Measurements from ENCODE around the gene STAB2. TPM values are rescaled to one million over a fixed set of nuclear protein-coding genes. Genes with fewer than 3 reads are reported as not detected.
A peak's percentile ranks its signal among the peaks of the same experiment; 100 is the strongest.

Gene STAB2
- polyA plus RNA-seq, 1 donor, result 6.6 TPM

- DNase-seq, result no peak
- WGBS (ENCODE audit: insufficient coverage, low lambda C conversion rate), result 73% methylated on average over 2 of the region's 4 CpGs
- H3K27ac ChIP-seq (ENCODE audit: low read length), result no peak overlapping the region
- no peaks in the 10 kb centered on the region for H3K4me1 ChIP-seq (ENCODE audit: control insufficient read depth, insufficient read depth, low read length)
- H3K9me3 ChIP-seq (ENCODE audit: control insufficient read depth, low read depth, low read length), result no peaks in the 10 kb centered on the region
- peaks cover 16% of the 10 kb centered on the region for H3K36me3 ChIP-seq (ENCODE audit: control insufficient read depth, insufficient read depth, low read length)
- H3K27me3 ChIP-seq (ENCODE audit: control insufficient read depth, insufficient read depth, low read length), result no peaks in the 10 kb centered on the region
- H3K4me3 ChIP-seq (ENCODE audit: low read length), result no peak overlapping the region
Measured at GRCh38 chr12:103773109-103773910, 186.2 kb downstream of the STAB2 start.

DNA sequence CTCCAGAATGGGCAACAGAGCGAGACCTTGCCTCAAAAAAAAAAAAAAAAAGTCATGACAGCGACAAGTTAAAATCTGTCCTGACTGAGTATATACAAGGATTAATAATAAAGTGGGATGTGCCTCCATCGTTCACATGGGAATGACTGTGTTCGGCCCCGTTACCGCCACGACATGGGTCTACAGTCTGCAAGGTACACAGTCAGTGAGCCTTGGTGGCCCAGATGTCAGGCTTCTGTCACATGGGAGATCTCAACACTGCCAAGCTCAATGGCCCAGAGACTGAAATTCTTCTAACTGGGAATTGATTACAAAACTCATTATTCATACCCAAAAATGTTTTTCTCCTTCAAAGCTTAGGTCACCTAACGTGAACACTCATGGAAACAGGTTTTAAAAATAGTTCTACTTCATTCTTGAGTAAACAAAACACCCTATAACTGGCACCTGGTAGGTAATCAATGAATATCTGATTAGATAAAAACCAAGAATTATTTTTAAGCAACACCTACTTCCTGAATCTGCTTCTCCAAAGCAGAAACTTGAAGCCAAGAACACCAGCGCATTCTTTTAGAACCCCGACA is 188.0 kb downstream of the STAB2 start:
- DNase-seq, result no peak
- H3K27ac ChIP-seq (ENCODE audit: low read length), result no peak overlapping the region
- H3K4me1 ChIP-seq (ENCODE audit: control insufficient read depth, insufficient read depth, low read length), result no peaks in the 10 kb centered on the region
- H3K27me3 ChIP-seq (ENCODE audit: control insufficient read depth, insufficient read depth, low read length), result no peaks in the 10 kb centered on the region
- H3K4me3 ChIP-seq (ENCODE audit: low read length), result no peak overlapping the region
- 70% methylated on average over 2 of the region's 10 CpGs for WGBS (ENCODE audit: insufficient coverage, low lambda C conversion rate)
- H3K36me3 ChIP-seq (ENCODE audit: control insufficient read depth, insufficient read depth, low read length), result peaks cover 29% of the 10 kb centered on the region
- H3K9me3 ChIP-seq (ENCODE audit: control insufficient read depth, low read depth, low read length), result no peaks in the 10 kb centered on the region

- Histone ChIP-seq H3K4me1 (ENCODE audit: control insufficient read depth, insufficient read depth, low read length) (no peaks in the 10 kb centered on the region), H3K27me3 (ENCODE audit: control insufficient read depth, insufficient read depth, low read length) (no peaks in the 10 kb centered on the region), H3K36me3 (ENCODE audit: control insufficient read depth, insufficient read depth, low read length) (peaks cover 41% of the 10 kb centered on the region), H3K27ac (ENCODE audit: low read length) (no peak overlapping the region), H3K9me3 (ENCODE audit: control insufficient read depth, low read depth, low read length) (no peaks in the 10 kb centered on the region), H3K4me3 (ENCODE audit: low read length) (no peak overlapping the region)
- no peak for DNase-seq
- WGBS (ENCODE audit: insufficient coverage, low lambda C conversion rate), result no CpG with 5 or more reads among the region's 6 CpGs
Measured at GRCh38 chr12:103778781-103779180, 191.7 kb downstream of the STAB2 start.

- H3K27me3 ChIP-seq (ENCODE audit: control insufficient read depth, insufficient read depth, low read length), result no peaks in the 10 kb centered on the region
- no CpG with 5 or more reads among the region's 7 CpGs for WGBS (ENCODE audit: insufficient coverage, low lambda C conversion rate)
- H3K4me3 ChIP-seq (ENCODE audit: low read length), result no peak overlapping the region
- DNase-seq, result no peak
- no peaks in the 10 kb centered on the region for H3K4me1 ChIP-seq (ENCODE audit: control insufficient read depth, insufficient read depth, low read length)
- H3K9me3 ChIP-seq (ENCODE audit: control insufficient read depth, low read depth, low read length), result no peaks in the 10 kb centered on the region
- H3K27ac ChIP-seq (ENCODE audit: low read length), result no peak overlapping the region
- H3K36me3 ChIP-seq (ENCODE audit: control insufficient read depth, insufficient read depth, low read length), result peaks cover 42% of the 10 kb centered on the region
Measured at GRCh38 chr12:103779410-103780092, 192.5 kb downstream of the STAB2 start.

- no CpG with 5 or more reads among the region's 4 CpGs for WGBS (ENCODE audit: insufficient coverage, low lambda C conversion rate)
- no peak overlapping the region for H3K27ac ChIP-seq (ENCODE audit: low read length)
- H3K4me1 ChIP-seq (ENCODE audit: control insufficient read depth, insufficient read depth, low read length), result peaks cover 2% of the 10 kb centered on the region
- H3K36me3 ChIP-seq (ENCODE audit: control insufficient read depth, insufficient read depth, low read length), result peaks cover 46% of the 10 kb centered on the region
- H3K9me3 ChIP-seq (ENCODE audit: control insufficient read depth, low read depth, low read length), result no peaks in the 10 kb centered on the region
- no peaks in the 10 kb centered on the region for H3K27me3 ChIP-seq (ENCODE audit: control insufficient read depth, insufficient read depth, low read length)
- H3K4me3 ChIP-seq (ENCODE audit: low read length), result no peak overlapping the region
- DNase-seq, result no peak
Measured at GRCh38 chr12:103780093-103780440, 193.0 kb downstream of the STAB2 start.

DNA sequence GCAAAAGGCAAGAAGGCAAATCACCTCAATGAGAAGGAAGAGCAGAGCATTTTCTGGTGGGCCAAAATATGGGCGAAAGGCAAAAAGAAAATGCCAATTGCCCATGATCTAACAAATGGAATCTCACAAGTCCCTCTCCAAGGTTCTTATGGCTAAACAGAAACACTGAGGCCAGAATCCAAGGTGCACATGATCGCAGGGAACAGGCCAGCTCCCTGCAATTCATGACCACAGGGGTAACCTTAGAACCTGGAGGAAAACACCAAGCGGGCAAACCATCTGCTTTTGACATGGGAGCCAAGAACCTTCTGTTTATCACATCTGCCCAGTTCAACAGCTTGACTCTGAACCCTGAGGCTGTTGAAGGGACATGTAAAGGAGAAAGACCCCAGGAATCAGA is 193.9 kb downstream of the STAB2 start:
- no peak for DNase-seq
- Histone ChIP-seq H3K4me3 (ENCODE audit: low read length) (no peak overlapping the region), H3K27me3 (ENCODE audit: control insufficient read depth, insufficient read depth, low read length) (no peaks in the 10 kb centered on the region), H3K36me3 (ENCODE audit: control insufficient read depth, insufficient read depth, low read length) (peaks cover 46% of the 10 kb centered on the region), H3K9me3 (ENCODE audit: control insufficient read depth, low read depth, low read length) (no peaks in the 10 kb centered on the region), H3K27ac (ENCODE audit: low read length) (no peak overlapping the region), H3K4me1 (ENCODE audit: control insufficient read depth, insufficient read depth, low read length) (peaks cover 5% of the 10 kb centered on the region)
- WGBS (ENCODE audit: insufficient coverage, low lambda C conversion rate), result no CpG with 5 or more reads among the region's 3 CpGs

DNA sequence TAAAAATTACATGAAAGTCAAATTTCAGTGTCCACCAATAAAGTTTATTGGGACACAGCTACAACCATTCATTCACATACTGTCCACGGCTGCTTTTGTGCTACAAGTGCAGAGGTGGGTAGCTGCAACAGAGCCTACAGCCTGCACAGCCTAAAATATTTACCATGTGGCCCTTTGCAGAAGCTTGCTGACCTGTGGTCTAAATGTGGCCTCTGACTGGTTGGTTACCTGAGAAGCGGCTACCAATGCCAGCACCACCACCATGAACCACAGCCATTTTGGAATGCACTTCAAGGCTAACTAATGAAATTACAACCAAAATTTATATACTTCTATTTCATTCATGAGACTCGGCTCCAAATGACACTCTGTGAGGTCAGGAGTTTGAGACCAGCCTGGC is 195.3 kb downstream of the STAB2 start:
- peaks cover 37% of the 10 kb centered on the region for H3K36me3 ChIP-seq (ENCODE audit: control insufficient read depth, insufficient read depth, low read length)
- no peaks in the 10 kb centered on the region for H3K9me3 ChIP-seq (ENCODE audit: control insufficient read depth, low read depth, low read length)
- no peaks in the 10 kb centered on the region for H3K27me3 ChIP-seq (ENCODE audit: control insufficient read depth, insufficient read depth, low read length)
- no peak overlapping the region for H3K4me3 ChIP-seq (ENCODE audit: low read length)
- DNase-seq, result no peak
- no CpG with 5 or more reads among the region's 3 CpGs for WGBS (ENCODE audit: insufficient coverage, low lambda C conversion rate)
- no peak overlapping the region for H3K27ac ChIP-seq (ENCODE audit: low read length)
- H3K4me1 ChIP-seq (ENCODE audit: control insufficient read depth, insufficient read depth, low read length), result peaks cover 5% of the 10 kb centered on the region

GRCh38 chr12:103783744-103784664 is 196.9 kb downstream of the STAB2 start:
- Histone ChIP-seq H3K4me3 (ENCODE audit: low read length) (no peak overlapping the region), H3K27me3 (ENCODE audit: control insufficient read depth, insufficient read depth, low read length) (no peaks in the 10 kb centered on the region), H3K36me3 (ENCODE audit: control insufficient read depth, insufficient read depth, low read length) (peaks cover 29% of the 10 kb centered on the region), H3K27ac (ENCODE audit: low read length) (no peak overlapping the region), H3K9me3 (ENCODE audit: control insufficient read depth, low read depth, low read length) (no peaks in the 10 kb centered on the region), H3K4me1 (ENCODE audit: control insufficient read depth, insufficient read depth, low read length) (peaks cover 5% of the 10 kb centered on the region)
- DNase-seq, result no peak
- WGBS (ENCODE audit: insufficient coverage, low lambda C conversion rate), result no CpG with 5 or more reads among the region's 5 CpGs

DNA sequence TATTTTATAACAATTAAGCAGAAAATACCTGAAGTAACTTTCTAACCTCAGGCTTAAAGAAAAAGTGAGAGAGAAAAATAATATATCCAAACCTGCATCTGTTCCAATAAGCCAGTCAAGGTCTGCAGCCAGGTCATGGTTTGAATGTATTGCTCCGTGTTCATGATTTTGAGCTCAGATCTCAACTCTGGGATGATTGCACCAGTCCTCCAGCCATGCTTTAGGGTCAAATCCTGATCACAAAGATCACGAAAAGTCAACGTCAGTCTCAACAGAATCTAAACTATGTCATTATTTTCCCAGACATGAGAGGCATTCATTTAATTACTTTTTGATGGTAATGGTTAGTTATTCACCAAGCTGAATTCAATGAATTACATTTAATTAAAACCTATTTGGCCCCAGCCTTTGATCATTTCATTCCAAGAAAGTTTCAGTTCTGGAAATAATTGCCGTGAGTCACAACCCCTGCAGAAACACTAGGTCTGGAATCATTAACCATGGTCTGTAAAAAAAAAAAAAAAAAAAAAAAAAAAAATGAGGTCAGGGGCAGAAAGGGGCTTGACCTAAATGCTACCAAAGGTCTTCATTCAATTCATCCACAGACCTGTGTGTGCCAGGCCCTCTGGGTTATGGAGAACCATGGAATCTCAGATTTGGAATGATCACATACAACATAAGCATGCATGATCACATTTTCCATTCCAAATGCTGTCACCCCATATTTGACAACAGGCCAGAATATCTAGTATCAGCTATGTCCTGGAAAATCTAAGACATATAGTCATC is 198.4 kb downstream of the STAB2 start:
- no peaks in the 10 kb centered on the region for H3K9me3 ChIP-seq (ENCODE audit: control insufficient read depth, low read depth, low read length)
- H3K27me3 ChIP-seq (ENCODE audit: control insufficient read depth, insufficient read depth, low read length), result no peaks in the 10 kb centered on the region
- DNase-seq, result peak in 1 of 2 donors; percentile 33
- H3K27ac ChIP-seq (ENCODE audit: low read length), result no peak overlapping the region
- no peak overlapping the region for H3K4me3 ChIP-seq (ENCODE audit: low read length)
- peaks cover 19% of the 10 kb centered on the region for H3K36me3 ChIP-seq (ENCODE audit: control insufficient read depth, insufficient read depth, low read length)
- WGBS (ENCODE audit: insufficient coverage, low lambda C conversion rate), result no CpG with 5 or more reads among the region's 4 CpGs
- H3K4me1 ChIP-seq (ENCODE audit: control insufficient read depth, insufficient read depth, low read length), result peaks cover 5% of the 10 kb centered on the region

Measured in large intestine (tissue), 3 donors.